SU-DHL-6 (cell line): ENCODE data around the gene PEX19.

ENCODE experiments used
- H2AFZ ChIP-seq: fragments of 200-600 bp; sonication (generic); 2 replicates; pipeline ENCODE4 v1.6.1; 2014; ENCODE audit warnings: low read depth, mild to moderate bottlenecking, moderate library complexity, mixed read lengths, antibody characterized with exemption, low read length; ENCODE audit not compliant: severe bottlenecking
- H3F3A ChIP-seq: fragments of 200-600 bp; shearing (Covaris generic); 2 replicates; pipeline ENCODE4 v1.6.0; 2016; ENCODE audit warnings: antibody characterized with exemption, mild to moderate bottlenecking; ENCODE audit not compliant: insufficient read depth
- H3K27ac ChIP-seq: fragments of 200-600 bp; sonication (generic); 2 replicates; pipeline ENCODE4 v1.5.1; 2016; ENCODE audit warnings: low read depth, mild to moderate bottlenecking, low read length, moderate library complexity, mixed read lengths
- H3K27me3 ChIP-seq: fragments of 200-600 bp; sonication (generic), shearing (Covaris generic); 2 replicates; pipeline ENCODE4 v1.6.0; 2014; ENCODE audit warnings: mild to moderate bottlenecking, low read length
- H3K36me3 ChIP-seq: fragments of 200-600 bp; sonication (generic); 2 replicates; pipeline ENCODE4 v1.6.1; 2014; ENCODE audit warnings: mild to moderate bottlenecking, low read length, mixed read lengths
- H3K4me2 ChIP-seq: fragments of 300-600, 200-600 bp; shearing (Covaris generic), sonication (generic); 2 replicates; pipeline ENCODE4 v1.6.0; 2014; ENCODE audit warnings: low read length, low read depth, mild to moderate bottlenecking; ENCODE audit not compliant: poor library complexity, severe bottlenecking
- H3K4me3 ChIP-seq: fragments of 200-600 bp; sonication (generic); 2 replicates; pipeline ENCODE4 v1.5.1; 2014; ENCODE audit warnings: antibody characterized with exemption, low read length, mild to moderate bottlenecking, mixed read lengths; ENCODE audit not compliant: insufficient read depth, poor library complexity, severe bottlenecking
- H3K79me2 ChIP-seq: fragments of 200-600 bp; sonication (generic); 2 replicates; pipeline ENCODE4 v1.6.1; 2014; ENCODE audit warnings: mild to moderate bottlenecking, low read length, moderate library complexity; ENCODE audit not compliant: insufficient read depth
- H3K9ac ChIP-seq: fragments of 200-600 bp; sonication (generic); 2 replicates; pipeline ENCODE4 v1.7.0; 2014; ENCODE audit warnings: mild to moderate bottlenecking, low read length
- H3K9me2 ChIP-seq: fragments of 200-600 bp; sonication (generic); replicated peaks from 2 replicates; pipeline ENCODE4 v1.6.1; 2014; ENCODE audit warnings: low read length; ENCODE audit not compliant: insufficient read depth
- H3K9me3 ChIP-seq: fragments of 200-600 bp; sonication (generic); 2 replicates; pipeline ENCODE4 v1.6.1; 2014; ENCODE audit warnings: low read length, mixed read lengths; ENCODE audit not compliant: insufficient read depth
- H4K20me1 ChIP-seq: fragments of 200-600 bp; sonication (generic); 2 replicates; pipeline ENCODE4 v1.6.1; 2014; ENCODE audit warnings: low read depth, mild to moderate bottlenecking, antibody characterized with exemption, low read length, moderate library complexity, mixed read lengths
- CTCF ChIP-seq: fragments of 200-600 bp; sonication (generic); IDR thresholded peaks from one replicate; pipeline ENCODE4 v1.5.1; 2017; ENCODE audit warnings: antibody characterized with exemption, mild to moderate bottlenecking, low read length, moderate library complexity; ENCODE audit not compliant: insufficient read depth, poor library complexity, severe bottlenecking
- EZH2phosphoT487 ChIP-seq: fragments of 200-600 bp; sonication (generic), shearing (Covaris generic); conservative IDR thresholded peaks from 2 replicates; pipeline ENCODE4 v1.6.1; 2018; ENCODE audit warnings: mild to moderate bottlenecking, antibody characterized with exemption, low read length, moderate library complexity, mixed read lengths

PEX19 gene

GRCh38 chr1:160236806-160237205 is 48.1 kb downstream of the PEX19 start:
- H3F3A ChIP-seq: no peaks in the 10 kb centered on the region; the same call in 1 of the 2 replicates
- H3K27ac ChIP-seq: no peak overlapping the region
- no peak overlapping the region for H3K9ac ChIP-seq
- H3K9me2 ChIP-seq: no peaks in the 10 kb centered on the region
- no peaks in the 10 kb centered on the region for H3K9me3 ChIP-seq
- peaks cover 18% of the 10 kb centered on the region; the same call in 1 of the 2 replicates for H3K36me3 ChIP-seq
- no peaks in the 10 kb centered on the region for H3K27me3 ChIP-seq
- H3K4me2 ChIP-seq: no peak overlapping the region
- no peak overlapping the region for H2AFZ ChIP-seq
- H3K79me2 ChIP-seq: no peaks in the 10 kb centered on the region
- H3K4me3 ChIP-seq: no peak overlapping the region
- H4K20me1 ChIP-seq: no peaks in the 10 kb centered on the region
- no peak for TF ChIP-seq EZH2phosphoT487
- TF ChIP-seq CTCF: no peak

- Histone ChIP-seq H3K27me3 (no peaks in the 10 kb centered on the region), H3K36me3 (peaks cover 32% of the 10 kb centered on the region)
- TF ChIP-seq EZH2phosphoT487: no peak
- TF ChIP-seq CTCF: no peak
Measured at GRCh38 chr1:160232911-160233310, 52.0 kb downstream of the PEX19 start.

GRCh38 chr1:160228431-160228830 is 56.5 kb downstream of the PEX19 start:
- Histone ChIP-seq H3K79me2 (no peaks in the 10 kb centered on the region), H2AFZ (no peak overlapping the region), H3K4me3 (no peak overlapping the region), H3K27me3 (no peaks in the 10 kb centered on the region), H3F3A (no peaks in the 10 kb centered on the region), H3K4me2 (no peak overlapping the region), H4K20me1 (no peaks in the 10 kb centered on the region), H3K9me2 (no peaks in the 10 kb centered on the region), H3K27ac (no peak overlapping the region), H3K36me3 (peaks cover 23% of the 10 kb centered on the region), H3K9ac (no peak overlapping the region), H3K9me3 (no peaks in the 10 kb centered on the region)
- TF ChIP-seq CTCF (no peak), EZH2phosphoT487 (no peak)

More at GRCh38 chr1:160232911-160233310, 52.0 kb downstream of the PEX19 start:
- Histone ChIP-seq H4K20me1 (no peaks in the 10 kb centered on the region), H3F3A (no peaks in the 10 kb centered on the region; the same call in 1 of the 2 replicates), H3K9me3 (no peaks in the 10 kb centered on the region), H3K79me2 (no peaks in the 10 kb centered on the region), H2AFZ (no peak overlapping the region), H3K9me2 (no peaks in the 10 kb centered on the region), H3K4me3 (no peak overlapping the region), H3K27ac (no peak overlapping the region), H3K9ac (no peak overlapping the region), H3K4me2 (no peak overlapping the region)
